HG02678 (cell line): Measurements from ENCODE around the gene PLPP1.
A peak's percentile ranks its signal among the peaks of the same experiment; 100 is the strongest.

ENCODE experiments used
- ATAC-seq: cut with Tn5 transposase; IDR thresholded peaks from one replicate; pipeline ENCODE4 v1.9.1; 2021; ENCODE audit warnings: mild to moderate bottlenecking, moderate library complexity; ENCODE audit not compliant: unreplicated experiment

The PLPP1 gene

DNA sequence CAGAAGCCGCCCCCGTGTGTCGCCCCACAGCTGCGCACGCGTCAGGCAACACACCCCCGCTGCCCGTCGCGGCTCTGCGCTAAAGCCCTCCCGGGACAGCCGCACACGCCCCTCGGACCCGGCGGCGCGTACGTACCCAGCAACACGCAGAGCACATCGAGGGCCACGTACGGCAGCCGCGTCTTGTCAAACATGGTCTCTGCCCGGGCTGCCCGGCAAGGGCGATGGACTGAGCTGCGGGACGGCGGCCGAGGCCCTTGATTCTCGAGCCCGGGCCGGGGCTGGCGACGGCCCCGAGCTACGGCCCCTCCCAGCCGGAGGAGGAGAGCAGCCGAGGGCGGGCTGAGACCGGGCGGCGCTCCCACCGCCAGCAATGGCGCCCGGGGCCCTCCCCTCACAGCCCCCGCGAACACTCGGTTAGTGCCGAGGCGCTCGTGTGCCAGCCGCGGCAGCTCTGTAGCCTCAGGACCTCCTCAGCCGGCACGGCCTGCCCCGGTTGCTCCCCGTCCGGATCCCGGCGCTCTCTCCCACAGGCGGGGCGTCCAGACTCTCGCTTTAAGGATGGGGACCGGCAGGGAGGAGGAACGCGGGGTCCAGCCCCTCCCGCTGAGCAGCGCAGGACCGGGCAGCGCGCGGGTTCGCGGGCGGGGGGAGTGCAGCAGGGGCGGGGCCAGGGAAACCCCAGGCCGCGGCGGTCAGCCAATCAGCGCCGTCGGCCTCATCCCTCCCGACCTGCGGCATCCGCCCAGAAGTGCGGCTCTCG is at the start of gene PLPP1:
Gene PLPP1, minus strand, starts transcription at position 529 of the 763 bp plus-strand sequence. Its CDS starts 335 bp downstream, at position 194.
- ATAC-seq = peak; percentile 82

DNA sequence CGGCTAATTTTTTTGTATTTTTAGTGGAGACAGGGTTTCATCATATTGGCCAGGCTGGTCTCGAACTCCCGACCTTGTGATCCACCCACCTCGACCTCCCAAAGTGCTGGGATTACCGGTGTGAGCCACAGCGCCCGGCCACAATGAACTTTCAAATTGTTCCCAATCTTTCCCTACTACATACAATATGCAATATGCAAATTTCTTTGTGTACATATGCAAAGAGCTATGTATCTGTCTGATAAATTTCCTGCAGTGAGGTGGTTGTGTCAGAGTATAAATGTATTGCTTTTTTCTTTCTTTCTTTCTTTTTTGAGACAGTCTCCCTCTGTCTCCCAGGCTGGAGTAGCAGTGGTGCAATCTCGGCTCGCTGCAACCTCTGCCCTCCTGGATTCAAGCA is 48.8 kb upstream of the PLPP1 start:
- ATAC-seq = no peak

DNA sequence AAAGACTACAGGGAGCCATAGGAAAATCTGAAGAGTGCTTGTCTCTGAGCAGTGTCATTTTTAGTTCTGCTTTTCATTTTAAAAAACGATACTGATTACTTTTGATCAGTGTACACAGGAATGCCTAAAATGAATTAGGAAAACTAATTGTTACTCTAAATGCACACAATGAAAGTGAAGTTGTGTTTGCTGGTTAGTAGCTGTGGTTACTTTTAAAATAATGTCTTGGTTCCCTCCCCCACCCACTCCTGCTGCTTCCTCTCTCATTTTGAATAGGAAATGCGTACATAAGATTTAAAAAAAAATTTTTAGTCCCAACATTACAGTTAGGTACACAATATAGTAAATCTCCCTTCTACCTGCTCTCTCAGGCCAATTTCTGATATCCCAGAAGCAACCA is 47.5 kb upstream of the PLPP1 start:
- no peak for ATAC-seq

DNA sequence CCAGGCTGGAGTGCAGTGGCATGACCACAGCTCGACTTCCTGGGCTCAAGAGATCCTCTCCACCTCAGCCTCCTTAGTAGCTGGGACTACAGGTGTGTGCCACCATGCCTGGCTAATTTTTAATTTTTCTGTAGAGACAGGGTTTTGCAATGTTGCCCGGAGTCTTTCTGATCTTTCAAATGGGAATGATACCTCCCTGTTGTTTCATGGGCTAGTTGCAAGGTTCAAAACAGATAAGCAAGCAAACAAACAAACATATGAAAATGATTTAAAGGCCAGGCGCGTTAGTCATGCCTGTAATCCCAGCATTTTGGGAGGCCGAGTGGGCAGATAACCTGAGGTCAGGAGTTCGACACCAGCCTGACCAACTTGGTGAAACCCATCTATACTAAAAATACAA is 45.3 kb upstream of the PLPP1 start:
- no peak for ATAC-seq

DNA sequence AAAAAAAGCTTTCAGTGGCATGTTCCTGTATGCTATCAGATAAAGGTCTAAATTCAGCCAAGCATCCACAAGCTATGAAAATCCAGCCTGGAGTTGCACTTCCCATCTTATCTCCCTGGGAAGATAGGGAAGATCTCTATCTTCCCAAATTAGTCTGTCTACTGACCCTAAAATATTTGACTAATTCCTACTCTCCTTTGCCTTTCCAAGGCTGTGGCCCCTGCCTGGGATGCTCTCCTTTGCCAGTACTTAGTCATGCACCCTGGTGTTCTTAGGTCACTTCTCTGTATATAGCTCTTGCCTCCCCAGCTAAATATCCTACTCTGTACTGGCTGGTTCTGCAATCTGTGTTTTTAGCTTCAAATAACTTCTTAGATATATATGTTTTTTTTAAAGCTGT is 44.0 kb upstream of the PLPP1 start:
- ATAC-seq = no peak

DNA sequence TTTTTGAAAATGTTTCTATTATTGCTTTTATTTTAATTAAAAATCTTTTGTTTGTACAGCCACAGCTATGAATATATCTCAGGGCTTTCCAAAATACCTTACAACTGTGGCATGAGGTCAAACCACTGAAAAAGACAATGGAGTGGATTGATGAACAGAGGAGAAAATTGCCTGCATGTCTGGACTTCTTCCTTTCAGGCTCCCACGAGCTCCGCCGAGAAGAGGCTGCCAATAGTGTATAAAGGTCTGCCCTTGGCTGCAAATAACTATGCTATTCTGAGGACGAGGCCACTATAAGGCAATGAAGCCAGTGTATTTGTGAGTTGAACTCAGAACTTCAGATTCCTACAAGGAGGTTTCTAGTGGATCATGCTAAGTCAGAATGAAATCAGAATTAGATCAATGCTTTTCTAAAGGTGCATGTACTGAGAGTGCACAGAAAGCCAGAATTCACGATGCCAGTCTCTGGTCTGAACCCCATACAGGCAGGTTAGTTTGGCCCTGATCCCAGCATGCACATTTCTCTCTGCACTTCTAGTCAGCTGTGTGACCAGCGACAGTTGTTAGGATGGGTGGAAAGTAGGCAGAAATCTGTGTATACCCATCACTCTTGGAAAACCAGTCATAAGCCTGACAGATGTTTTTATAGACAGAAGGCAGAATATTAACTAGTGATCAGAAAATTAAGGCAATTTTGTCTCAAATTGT is 42.7 kb upstream of the PLPP1 start:
- ATAC-seq = no peak

DNA sequence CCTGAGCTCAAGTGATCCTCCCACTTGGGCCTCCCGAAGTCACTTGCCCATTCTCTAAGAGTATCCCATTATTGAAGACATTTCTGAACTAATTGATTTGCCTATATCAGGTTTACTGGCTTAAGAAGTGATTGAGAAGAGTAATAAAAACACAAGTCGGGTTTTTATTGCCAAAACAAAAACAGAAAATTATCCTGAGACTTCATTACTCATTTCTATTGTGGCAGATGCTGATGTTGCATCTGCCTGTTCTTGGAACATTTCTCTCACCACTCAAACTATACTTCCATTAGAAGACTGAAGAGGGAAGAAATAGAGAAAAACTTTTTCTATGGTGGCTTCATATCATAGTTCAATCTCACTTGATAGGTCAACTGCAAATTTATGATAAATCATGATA is 41.9 kb upstream of the PLPP1 start:
- no peak for ATAC-seq

DNA sequence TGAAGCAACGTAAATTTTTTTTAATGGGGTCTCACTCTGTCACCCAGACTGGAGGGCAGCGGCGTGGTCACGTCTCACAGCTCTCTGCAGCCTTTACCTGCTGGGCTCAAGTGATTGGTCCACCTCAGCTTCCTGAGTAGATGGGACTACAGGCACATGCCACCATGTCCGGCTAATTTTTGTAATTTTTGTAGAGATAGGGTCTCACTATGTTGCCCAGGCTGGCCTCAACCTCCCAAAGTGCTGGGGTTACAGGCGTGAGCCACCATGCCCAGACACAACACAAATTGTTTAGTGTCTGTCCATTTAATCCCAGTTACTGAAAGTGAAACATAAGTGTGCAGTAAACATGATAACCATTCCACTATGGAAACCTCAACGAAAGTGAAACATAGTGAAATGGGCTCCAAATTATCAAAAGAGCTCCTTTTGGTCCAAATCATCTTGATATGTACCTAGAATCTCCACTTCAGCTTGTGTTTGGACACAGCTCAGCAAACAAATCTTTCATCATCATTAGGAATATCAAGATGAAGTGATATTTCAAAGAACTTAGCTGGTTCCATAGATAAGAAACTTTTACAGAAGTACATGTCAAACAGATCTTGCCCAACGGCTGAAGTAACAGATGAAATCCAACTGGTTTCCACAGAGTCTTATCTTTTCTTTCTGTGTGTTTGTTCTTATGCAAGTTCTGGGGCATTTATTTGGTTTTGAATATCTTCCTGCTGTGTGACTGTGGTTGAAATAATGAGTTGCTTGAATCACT is 41.2 kb upstream of the PLPP1 start:
- ATAC-seq = no peak

DNA sequence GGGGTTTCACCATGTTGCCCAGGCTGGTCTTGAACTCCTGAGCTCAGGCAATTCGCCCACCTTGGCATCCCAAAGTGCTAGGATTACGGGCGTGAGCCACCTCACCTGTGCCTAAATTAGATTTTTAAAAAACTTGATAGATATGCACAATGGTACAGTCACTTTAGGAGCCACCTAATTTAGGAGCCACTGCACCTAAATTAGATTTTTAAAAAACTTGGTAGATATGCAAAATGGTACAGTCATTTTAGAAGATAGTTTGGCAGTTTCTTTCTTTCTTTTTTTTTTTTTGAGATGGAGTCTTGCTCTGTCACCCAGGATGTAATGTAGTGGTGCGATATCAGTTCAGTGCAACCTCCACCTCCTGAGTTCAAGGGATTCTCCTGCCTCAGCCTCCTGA is 37.8 kb upstream of the PLPP1 start:
- ATAC-seq = no peak

DNA sequence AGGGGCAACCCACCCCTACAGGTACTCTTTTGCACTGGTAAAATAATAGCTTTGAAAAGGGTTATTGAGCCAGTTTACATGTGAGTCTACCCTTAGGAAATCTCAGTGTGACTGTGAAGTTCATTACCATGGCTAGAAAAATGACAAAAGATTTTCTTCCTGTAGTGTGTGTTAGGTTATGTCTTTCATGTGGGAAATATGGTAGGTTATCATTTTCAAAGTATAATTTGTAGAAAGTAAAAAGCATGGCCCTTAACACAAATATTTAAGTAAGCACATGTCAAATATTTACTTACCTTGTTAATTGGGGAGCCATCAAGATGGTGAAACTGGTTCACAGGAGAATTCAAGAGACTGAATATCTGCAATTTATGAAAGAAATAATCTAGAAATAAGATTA is 37.3 kb upstream of the PLPP1 start:
- ATAC-seq = no peak

DNA sequence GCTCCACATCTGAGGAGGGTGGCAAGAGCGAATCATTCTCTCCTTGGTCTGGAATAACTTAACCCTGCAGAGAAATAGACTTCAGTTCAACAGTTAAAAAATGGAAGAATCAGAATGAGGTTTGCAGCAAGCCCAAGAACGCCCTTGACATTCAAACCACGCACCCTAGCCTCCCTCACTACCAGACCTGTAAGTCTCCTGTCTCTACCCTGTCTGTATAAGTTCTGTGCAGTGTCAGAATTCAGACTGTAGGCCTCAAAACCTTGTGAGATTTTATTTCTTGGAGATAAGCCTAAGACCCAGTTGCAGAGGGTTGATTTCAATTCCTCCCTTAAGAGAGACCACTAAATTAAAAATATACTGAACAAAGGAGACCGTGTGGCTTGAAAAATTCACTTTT is 35.8 kb upstream of the PLPP1 start:
- ATAC-seq = no peak

DNA sequence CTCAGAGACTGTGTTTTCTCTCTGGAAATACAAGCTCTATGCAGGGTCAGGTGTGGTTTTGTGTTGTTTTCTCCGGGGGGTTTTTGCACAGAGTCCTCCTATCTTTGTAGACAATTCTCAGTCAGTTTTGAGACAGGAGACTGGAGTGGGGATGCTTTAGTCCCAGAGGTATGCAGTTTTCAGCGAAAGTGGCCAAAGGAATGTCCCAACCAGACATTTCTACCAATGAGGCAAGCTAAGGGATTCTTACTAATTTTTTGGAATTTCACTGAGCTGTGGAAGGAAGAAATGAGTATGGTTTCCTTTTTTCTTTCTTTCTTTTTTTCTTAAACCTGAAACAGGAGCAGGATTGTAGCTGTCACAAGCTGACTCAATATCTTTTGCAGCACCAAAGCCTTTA is 35.3 kb upstream of the PLPP1 start:
- ATAC-seq = no peak

DNA sequence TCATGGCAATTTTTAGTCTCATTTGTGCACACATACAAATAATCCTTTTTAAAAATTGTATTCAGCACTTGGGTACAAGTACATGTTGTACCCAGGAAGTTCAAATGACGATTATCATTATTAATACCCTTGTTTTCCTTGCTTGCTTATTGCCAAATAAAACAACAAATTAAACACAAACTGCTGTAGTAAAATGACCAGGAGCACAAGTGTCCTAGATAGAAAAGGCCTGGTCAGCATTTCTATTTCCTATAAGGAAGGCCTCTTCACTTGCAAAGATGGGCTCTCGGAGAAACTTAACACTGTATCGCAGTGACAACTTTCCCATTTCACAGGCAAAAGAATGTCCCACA is 34.7 kb upstream of the PLPP1 start:
- no peak for ATAC-seq

DNA sequence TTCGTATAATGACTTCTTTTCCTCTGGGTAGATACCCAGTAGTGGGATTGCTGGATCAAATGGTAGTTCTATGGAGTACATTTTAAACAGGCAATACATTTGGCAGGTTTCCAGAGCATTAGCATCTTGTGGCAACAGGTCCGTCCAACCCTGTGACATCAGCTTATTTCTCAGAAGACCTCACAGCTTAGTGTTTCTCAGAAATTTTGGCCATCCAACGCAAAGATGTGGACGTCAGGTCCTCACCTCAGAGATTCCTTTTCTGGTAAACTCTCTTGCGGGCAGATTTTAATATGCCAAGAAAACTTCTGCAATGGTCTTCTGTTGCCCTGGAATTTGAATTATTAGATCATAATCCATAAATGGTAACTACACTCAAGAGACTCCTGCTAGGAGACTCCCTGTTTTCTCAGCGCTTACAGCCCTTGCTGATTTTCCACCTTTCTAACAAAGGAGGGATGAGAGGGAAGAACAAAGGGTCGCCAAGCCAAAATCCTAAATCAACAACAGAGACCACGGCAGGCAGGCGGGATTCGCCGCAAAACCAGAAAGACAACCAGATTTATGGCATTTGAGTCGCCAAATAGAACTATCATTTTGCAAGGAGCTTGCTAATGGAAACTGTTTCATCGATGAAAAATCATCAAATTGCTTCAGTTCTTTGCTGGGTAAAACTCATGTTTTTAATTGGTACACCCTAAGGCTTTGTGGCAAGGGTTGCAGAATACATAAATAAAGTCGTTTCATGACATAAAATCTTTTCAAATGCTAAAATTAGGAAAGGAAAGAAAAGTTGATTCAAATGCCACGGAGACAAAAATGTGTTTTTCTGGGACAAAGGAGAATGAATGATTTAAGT is 34.1 kb upstream of the PLPP1 start:
- ATAC-seq = no peak

DNA sequence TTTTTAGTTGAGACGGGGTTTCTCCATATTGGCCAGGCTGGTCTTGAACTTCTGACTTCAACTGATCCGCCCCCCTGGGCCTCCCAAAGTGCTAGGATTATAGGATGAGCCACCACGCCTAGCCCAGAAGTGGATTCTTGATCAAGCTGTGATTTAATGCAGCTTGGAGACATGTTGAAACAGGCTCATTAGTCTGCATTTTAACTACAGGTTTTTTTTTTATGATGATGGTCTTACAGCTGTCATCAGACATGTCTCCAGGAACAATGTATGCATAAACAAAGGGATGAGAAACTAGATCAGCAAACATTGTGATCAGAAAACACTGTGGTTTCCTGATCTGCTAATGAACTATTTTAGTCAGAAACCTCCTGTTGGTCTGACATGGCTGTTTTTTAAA is 30.0 kb upstream of the PLPP1 start:
- no peak for ATAC-seq

DNA sequence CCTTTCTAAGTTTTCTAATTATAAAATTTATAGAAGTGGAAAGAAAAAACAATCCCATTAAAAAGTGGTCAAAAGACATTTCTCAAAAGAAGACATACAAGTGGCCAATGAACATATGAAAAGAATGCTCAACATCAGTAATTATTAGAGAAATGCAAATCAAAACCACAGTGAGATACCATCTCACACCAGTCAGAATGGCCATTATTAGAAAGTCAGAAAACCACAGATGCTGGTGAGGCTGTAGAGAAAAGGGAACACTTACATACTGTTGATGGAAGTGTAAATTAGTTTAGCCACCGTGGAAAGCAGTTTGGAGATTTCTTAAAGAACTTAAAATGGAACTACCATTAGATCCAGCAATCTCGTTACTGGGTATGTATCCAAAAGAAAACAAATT is 23.7 kb upstream of the PLPP1 start:
- no peak for ATAC-seq

DNA sequence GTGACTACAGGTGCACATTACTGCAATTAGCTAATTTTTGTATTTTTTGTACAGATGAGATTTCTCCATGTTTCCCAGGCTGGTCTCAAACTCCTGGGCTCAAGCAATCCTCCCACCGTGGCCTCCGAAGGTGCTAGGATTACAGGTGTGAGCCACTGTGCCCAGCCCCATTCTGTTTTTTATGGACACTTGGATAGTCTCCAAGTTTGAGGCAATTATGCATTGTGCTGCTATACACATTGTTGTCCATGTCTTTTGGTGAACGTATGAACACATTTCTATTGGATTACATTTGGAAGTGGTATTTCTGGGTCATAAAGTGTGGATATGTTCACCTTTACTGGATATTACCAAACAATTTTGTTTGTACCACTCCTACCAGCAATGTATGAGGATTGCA is 22.4 kb upstream of the PLPP1 start:
- no peak for ATAC-seq

DNA sequence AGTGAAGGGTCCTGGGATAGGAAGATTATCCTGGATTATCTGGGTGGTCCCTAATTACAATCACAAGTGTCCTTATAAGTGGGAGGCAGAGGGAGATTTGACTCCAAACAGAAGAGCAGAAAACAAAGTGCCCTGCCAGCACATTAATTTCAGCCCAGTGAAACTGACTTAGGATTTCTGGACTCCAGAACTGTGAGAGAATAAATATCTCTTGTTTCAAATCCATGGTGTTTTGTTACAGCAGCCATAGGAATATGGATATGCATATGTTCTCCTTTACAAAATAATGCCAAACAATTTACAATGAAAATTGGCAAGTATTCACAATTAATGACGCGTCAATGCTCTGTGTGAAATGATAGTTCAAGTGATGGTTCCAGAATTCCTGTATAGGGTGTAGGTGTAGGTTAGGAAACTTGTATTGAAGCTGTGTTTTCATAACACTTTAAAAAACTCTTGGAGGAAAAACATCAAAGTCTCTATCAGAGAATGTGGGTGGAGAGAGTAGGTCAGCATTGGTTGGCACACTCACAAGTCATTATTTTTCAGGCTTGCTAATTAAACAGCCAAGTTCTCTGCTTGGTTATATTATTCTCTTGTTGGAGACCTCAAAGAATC is 19.9 kb upstream of the PLPP1 start:
- no peak for ATAC-seq

DNA sequence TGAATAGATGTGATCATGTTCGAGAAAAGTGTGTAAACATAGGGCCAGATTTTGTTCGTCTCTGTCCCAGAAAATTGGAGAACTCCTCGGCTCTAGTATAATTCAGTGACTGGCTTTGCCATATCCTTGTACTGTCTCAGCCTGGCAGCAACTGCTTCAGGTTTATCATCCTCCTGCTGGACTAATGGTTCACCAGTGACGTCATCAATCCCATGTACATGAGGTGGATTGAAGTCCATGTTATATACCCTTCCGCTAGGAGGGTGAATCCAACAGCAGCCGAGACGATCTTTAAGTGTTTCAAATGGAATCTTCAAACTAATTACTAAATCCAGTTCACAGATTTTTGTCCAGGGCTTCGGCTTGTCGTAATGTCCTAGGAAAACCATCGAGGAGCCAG is 17.1 kb upstream of the PLPP1 start:
- no peak for ATAC-seq

DNA sequence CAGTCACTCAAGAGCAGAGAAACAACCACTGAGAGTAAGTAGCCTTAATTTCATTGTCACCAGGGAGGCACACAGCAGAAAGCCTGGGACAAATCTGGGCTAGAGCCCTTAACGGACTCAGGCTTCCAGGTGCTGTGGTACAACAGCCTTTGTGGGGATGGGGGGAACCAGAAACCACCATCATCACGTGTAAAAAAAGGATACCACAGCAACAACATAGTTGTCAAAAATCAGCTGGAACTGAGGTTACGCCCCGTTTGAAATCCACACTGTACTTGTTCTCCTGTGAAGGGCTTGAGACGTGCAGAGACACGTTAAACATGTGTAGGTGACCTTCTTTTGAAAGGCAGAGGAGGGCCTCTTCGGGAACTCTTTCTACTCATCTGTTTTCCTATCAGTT is 16.6 kb upstream of the PLPP1 start:
- no peak for ATAC-seq

DNA sequence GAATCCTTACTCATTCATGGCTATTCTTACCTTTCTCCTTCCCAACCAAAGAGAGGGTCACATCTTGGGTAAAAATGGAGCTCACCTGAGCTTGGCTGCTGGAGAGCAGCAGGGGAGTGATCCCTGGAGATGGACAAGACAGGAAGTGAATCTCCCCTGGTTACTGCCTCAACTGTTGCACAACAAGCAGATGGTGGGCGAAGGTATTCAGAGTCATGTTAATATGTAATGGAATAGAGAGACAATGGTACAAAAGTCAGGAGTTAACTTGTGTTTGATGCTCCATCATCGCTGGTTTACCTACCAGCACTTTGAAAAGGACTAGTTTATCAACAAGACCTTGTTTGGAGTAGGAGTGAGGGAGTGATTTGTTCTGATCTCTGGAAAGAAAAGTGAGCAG is 13.0 kb upstream of the PLPP1 start:
- ATAC-seq = no peak
